Left renal cortex interstitium (tissue), 4 donors: ENCODE results near the gene NINJ2. TPM values are rescaled to one million over a fixed set of nuclear protein-coding genes. Genes with fewer than 3 reads are reported as not detected.
"Not testable (repeated sequence)": the region's sequence is repeated elsewhere in the genome, so short reads cannot be mapped to it uniquely, and the experiment has no call there.

Source experiments
- DNase-seq, 4 donors: peaks; one replicate each; pipeline ENCODE4 v3.0.0-alpha.2; 2013; ENCODE audit warnings: low read depth in 4 of 4, low spot score in 2 of 4, missing footprints in 1 of 4
- polyA plus RNA-seq, 4 donors: library from polyadenylated mRNA; unstranded; fragments of 120-200 nt; gene quantifications; one replicate each; pipeline ENCODE4 v1.2.1, GENCODE V29; 2013; ENCODE audit not compliant: insufficient read length in 4 of 4

Gene NINJ2
- polyA plus RNA-seq, 4 donors: 0.76 to 1.5 (median 1.2) TPM

- peak in 2 of 4 donors; percentile 40 to 52 for DNase-seq
Observed at GRCh38 chr12:642633-643474, 20.4 kb downstream of the NINJ2 start.

- not testable (repeated sequence) for DNase-seq
Observed at GRCh38 chr12:641321-641720, 21.9 kb downstream of the NINJ2 start.

- DNase-seq: no peak
Observed at GRCh38 chr12:640773-641172, 22.5 kb downstream of the NINJ2 start.

GRCh38 chr12:639988-640387, 23.3 kb downstream of the NINJ2 start:
- no peak for DNase-seq

- no peak for DNase-seq
Observed at GRCh38 chr12:639566-639965, 23.7 kb downstream of the NINJ2 start.

GRCh38 chr12:638953-639557, 24.2 kb downstream of the NINJ2 start:
- no peak for DNase-seq

GRCh38 chr12:636632-637031, 26.6 kb downstream of the NINJ2 start:
- no peak for DNase-seq

GRCh38 chr12:633731-634130, 29.5 kb downstream of the NINJ2 start:
- DNase-seq: no peak

- DNase-seq: no peak
Observed at GRCh38 chr12:632102-632696, 31.0 kb downstream of the NINJ2 start.

- DNase-seq: no peak
Observed at GRCh38 chr12:630656-631632, 32.3 kb downstream of the NINJ2 start.

- not testable (repeated sequence) for DNase-seq
Observed at GRCh38 chr12:628742-629078, 34.5 kb downstream of the NINJ2 start.

- DNase-seq: no peak
Observed at GRCh38 chr12:627863-628741, 35.1 kb downstream of the NINJ2 start.

- no peak for DNase-seq
Observed at GRCh38 chr12:627285-627684, 36.0 kb downstream of the NINJ2 start.

- no peak for DNase-seq
Observed at GRCh38 chr12:625998-626397, 37.2 kb downstream of the NINJ2 start.

GRCh38 chr12:623865-624372, 39.3 kb downstream of the NINJ2 start:
- DNase-seq: no peak

- DNase-seq: no peak
Observed at GRCh38 chr12:623172-623864, 39.9 kb downstream of the NINJ2 start.

GRCh38 chr12:622416-622815, 40.8 kb downstream of the NINJ2 start:
- DNase-seq: no peak

- no peak for DNase-seq
Observed at GRCh38 chr12:619346-619745, 43.9 kb downstream of the NINJ2 start.

GRCh38 chr12:618605-619004, 44.6 kb downstream of the NINJ2 start:
- no peak for DNase-seq
